HL-60/S4 (cell line): Measurements from ENCODE around the gene RHOD.

Source experiments
- in situ Hi-C: fragments of 300-500 bp; cut with MboI; formaldehyde crosslinking; loops from 2 replicates; pipeline ENCODE4 v1.14.3; 2022; ENCODE audit warnings: low sequenced_read_pairs

Gene RHOD

DNA sequence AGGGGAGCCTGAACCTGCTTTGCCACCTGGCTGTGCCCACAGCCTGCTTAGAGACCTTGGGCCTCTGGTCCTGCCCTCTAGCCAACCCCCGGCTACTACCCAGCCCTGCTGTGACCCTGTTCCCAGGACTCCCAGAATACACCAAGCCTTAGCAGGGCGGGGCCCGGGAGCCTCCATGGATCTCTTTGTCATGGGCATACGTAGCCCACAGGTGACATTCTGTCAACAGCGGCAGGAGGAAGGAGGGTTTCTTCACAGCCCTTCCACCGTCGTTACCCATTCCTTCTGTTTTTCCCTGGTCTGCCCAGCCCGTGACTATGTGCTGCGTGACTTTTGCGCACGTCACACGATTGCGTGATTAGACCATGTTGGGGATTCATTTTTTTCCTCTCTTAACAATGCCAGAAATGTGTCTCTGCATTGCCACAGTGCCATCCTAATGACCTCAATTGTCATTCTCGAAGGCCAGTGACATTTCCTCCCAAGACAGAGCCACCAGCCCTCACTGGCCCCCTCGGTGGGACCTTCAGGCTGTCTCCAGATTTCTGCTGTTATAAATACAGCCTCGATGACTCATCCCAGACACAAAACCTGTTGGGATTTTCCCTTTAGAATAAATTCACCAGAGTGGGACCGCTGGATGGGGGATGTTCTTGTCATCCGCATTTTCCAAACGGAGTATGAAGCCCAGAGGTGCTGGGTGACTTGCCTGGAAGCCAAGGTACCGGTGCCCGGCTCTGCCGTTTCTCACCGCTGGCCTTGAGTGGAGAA is 24.7 kb upstream of the RHOD start:
- in situ Hi-C loops = no loop called here

DNA sequence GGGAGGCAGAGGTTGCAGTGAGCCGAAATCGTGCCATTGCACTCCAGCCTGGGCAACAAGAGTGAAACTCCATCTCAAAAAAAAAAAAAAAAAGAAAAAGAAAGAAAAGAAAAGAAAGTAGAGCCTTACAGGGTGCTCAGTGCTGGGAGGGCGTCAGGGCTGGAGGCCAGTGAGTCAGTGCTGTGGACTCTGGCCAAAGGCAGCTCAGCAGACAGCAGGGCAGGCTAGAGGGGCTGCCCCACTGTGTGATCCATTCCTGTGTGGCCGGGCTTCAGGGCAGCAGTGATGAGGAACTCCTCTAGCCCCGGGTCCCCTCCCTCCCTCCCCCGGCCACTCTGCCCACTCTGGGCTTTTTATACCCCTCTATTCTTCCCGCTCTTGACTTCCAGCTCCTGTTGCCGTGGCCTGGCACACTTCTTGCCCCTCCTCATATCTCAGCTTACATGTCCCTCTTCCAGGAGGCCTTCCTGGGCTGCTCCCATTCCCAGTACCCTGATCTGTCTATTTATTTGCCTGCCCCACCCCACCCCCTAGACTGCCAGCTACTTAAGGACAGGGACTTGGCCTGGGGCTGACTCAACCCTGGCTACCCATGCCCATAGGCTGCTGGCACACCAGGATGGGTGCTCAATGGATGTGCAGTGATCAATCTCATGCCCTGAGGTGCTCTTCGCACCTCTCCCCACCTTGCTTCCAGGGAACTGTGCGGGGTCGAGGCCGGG is 23.7 kb upstream of the RHOD start:
- in situ Hi-C loops = no loop called here

DNA sequence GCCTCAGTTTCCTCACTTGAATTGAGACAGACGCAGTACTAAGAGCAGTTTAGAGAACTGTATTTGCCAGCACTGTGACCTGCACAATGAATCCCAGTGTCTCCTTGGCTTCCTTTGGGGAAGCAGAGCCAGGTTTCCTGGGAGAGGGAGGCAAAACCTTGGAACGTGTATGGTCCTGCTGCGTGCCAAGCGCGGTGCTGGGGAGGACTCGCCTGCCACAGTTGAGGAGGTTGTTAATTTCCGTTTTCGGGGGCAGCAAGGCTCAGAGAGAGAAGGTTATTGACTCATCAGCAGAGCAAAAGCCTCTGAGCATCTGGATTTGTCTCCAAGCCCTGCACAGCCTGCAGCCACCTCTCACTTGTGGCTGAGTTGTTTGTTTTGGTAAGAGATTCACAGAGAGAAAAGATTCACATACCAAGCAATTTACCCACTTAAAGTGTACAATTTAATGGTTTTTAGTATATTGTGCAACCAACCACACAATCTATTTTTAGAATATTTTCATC is 22.9 kb upstream of the RHOD start:
- in situ Hi-C loops = no loop called here

DNA sequence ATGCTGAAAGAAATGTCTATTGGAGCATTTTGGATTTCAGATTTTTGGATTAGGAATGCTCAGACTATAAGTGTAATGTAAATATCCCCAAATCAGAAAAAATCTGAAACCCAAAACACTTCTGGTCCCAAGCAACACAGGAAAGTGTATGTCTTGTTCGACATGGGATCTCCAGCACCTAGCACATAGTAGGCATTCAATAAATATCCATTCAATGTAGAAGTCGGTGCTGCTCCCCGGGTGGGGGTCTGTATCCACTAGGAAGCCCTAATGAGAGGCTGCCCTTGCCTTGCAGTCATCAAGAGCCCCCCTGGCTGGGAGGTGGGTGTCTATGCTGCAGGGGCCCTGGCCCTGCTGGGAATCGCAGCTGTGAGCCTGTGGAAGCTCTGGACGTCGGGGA is 22.3 kb upstream of the RHOD start:
- in situ Hi-C loops = no loop called here

DNA sequence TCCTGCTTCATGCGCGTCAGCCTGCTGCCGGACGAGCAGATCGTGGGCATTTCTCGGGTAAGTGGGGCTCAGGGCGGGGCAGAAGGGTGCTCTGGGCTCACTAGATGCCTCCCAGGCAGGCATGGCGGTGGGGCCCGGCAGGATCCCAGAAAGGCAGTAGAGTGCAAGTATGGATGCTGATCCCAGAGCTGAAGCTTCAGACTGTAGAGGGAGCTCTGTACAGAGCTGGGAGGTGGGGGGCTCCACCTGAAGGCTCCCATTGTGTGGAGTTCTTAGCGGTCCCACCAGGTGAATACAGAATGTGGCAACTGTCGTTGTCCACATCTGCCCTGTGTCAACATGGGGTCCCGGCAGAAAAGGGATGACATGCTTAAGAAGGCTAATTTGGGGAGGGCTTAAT is 16.5 kb upstream of the RHOD start:
- in situ Hi-C loops = no loop called here

DNA sequence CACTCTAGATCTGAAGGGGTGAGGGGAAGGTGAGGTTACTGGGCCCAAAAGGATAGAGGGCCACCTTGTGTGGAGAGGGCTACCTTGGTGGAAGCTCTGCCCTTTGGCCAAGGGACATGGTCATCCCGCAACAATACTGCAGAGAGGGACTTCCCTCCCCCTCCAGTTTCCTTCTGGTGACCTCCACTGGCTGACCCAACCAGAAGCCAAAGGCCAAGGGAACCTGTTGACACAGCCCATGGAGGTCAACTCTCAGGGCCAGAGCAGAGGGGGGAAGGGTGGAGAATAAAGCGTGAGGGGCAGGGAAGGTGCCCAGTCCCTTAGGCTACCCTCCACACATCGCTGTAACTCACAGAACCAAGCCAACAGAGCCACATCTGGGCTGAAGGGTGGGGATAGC is 15.0 kb upstream of the RHOD start:
- in situ Hi-C loops = no loop called here

DNA sequence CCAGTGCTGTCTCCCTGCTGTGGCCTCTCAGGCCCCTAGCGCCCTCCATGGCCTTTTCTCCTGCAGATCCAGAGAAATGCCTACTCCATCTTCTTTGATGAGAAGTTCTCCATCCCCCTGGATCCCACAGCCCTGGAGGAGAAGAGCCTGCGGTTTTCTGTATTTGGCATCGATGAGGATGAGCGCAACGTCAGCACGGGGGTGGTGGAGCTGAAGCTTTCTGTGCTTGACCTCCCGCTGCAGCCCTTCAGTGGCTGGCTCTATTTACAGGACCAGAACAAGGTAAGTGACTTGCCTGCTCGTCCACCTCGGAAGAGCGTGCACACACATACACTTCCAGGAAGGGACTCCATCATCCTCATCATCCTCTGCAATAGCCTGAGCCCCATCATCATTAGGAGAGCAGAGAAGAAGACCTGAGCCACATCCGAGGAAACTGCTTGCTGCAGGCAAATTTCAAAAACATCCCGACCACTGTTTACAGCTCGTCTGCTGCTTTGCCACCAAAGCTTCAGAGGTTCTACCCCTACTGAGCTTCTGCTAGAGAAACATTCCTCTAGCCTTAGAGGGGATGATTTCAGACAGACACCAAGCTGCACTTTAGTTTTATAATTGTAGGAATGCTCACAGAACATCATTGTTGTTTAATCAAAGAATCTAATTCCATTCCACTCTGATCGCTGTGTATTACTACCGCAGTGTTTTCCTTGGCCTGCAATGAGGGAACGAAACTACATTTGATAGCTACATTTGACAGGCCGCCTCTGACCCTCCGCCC is 12.9 kb upstream of the RHOD start:
- in situ Hi-C loops = no loop called here

DNA sequence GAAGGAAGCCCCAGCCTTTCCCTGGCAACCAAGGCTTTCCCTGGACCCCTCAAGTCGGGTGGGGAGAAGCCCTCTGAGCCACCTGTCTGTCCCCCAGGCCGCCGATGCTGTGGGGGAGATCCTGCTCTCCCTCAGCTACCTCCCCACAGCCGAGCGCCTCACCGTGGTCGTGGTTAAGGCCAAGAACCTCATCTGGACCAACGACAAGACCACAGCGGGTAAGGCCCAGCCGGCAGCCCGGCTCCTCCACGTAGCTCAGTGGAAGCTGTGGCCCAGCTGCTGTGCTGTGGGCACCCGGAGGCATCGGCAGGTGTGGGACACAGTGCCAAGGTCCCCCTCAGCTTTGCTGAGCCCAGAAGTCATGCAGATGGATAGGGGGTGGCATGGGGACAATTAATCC is 12.2 kb upstream of the RHOD start:
- in situ Hi-C loops = no loop called here

DNA sequence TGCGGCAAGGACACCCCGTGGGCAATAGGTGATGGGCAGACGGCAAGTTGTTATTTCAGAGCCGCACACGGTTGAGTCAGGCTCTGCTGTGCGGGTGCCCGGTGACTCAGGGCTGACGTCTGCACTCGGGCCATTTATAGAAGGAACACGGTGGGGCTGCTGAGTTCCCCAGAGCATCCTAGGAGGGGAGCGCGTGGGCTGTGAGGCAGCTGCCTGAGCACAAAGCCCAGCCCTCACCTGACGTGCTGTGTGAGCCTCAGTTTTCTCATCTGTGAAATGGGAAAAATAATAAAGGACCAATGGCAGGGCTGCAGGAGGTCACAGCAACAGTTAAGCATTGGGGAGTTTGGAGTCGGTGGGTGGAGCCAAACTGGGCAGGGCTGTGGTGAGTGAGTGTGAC is 11.3 kb upstream of the RHOD start:
- in situ Hi-C loops = no loop called here

DNA sequence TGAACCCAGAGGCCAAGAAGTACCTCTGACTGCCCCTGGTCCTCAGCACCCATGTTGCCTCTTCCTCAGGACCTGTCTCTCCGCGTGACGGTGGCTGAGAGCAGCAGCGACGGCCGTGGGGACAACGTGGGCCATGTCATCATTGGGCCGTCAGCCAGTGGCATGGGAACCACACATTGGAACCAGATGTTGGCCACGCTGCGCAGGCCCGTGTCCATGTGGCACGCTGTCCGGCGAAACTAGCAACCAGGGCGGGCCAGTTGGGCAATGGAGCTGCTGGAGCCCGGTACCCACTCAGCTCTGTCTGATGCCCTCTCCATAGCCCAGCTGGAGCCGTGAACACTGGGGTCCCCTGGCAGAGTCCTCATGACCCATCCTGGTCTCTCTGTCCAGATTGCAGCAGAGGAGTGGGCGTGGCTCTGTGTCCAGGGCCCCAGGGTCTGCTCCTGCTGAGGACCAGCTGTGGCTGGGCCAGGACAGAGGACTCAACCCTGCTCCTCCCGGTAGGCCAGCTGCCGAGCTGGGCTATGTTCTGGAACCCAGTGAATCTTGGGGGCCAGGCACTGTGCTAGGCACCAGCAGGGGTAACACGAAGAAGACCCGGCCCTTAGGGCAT is 8.0 kb upstream of the RHOD start:
- in situ Hi-C loops = no loop called here

DNA sequence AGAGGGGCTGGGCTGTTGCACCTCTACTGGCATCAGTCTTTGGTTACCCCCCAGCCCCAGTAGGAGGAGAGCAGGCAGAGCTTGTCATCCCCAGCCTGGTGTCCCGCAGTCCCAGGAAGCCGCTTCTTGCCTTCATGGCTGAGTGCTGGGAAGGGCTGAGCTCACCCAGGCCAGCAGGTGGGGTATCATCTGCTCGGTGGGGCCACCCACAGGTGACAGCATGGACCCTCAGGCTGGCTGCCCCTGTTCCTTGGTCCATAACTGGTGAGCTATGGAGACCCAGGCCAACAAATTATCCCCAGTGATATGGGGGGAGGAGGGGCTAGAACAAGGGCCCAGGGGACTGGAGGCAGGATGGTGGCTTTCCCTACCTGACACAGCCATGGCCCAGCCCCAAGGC is 6.5 kb upstream of the RHOD start:
- in situ Hi-C loops = no loop called here

DNA sequence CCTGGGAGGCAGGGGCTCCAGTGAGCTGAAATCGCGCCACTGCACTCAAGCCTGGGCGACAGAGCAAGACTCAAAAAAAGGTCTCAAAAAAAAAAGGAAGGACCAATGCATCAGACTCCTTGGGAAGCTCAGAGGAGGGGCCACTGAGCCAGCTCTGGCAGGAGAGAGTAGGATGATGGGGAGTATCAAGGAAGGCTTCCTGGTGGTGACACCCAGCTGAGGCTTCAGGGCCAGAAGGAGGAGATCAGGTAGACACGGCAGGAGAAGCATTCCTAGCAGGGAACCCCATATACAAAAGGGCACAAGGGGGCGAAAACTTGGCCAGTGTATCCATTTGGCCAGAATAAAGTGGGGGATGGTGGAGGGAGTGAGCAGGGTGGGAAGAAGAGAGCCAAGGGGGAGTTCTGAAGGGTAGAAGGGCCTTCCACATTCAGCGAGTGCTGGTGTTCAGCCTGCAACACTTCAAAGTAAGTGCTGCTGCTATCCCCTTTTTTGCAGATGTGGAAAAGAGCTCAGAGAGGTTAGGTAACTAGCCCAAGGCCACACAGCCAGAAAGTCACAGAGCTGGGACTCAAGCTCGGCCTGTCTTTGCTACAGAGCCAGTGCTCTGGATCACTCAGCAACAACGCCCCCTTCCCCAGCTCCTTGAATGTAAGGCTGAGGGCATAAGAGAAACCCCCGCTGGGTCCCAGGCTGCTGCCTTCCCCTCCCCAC is 5.3 kb upstream of the RHOD start:
- in situ Hi-C loops = no loop called here

DNA sequence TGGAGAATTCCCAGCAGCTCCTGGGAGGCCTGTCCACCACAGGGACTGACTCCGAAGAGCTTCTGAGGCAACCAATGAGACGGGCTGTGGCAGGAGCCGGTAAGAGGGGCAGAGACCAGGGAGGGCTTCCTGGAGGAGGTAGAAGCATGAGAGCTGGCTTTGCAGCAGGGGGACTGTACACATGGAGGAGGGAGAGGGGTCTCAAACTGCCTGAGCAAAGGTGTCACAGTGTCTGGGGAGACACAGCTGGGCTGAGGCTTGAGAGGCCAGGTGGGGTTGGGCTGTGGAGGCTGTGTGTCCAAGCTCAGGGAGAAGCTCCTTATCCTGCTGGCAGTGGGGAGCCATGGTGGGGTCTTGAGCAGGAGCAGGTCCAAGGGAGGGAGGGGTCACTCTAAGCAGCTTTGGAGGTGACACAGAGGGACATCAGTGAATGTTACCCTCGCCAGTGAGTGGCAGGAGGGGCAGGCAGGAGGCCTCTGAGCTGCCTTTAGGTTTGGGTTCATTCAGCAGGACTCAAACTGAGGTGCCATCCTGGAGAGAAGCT is 4.6 kb upstream of the RHOD start:
- in situ Hi-C loops = no loop called here

DNA sequence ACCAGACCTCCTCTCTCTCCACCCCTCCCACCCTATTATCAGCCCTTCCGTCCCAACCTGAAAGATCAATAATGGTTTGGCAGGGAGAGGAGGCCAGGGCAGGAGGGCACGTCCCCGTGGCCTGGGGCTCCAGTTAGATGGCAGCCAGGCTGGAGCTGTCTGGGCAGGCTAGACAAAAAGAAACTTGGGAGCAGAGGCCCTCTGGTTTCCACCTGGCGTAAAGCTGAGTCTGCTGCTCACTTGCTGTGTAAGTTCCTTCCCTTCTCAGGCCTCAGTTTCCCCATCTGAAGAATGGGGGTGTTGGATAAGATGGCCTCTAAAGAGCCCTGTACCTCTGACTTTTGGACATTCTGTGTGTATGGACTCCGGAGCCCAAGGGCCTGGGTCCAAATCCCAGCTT is 3.8 kb upstream of the RHOD start:
- in situ Hi-C loops = no loop called here

DNA sequence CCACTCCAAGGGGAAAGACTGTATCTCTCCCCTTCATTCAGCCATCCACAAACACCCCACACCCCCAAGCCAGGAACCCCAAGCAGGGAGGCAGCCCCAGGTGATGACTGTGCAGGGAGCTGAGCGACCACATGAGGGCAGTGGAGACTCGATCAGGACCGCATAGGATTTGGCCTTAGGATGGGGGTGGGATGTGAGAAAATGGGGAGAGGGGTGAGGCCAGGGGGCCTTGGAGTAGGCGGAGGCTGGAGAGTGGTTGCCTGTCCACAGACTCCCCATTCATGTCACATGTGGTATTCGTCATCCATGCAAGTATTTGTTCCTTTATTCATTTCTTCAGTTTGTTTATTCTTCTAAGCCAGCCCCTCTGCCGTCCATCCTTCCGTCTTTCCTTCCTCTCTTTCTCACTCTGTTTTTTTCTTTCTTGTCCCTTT is 2.7 kb upstream of the RHOD start:
- in situ Hi-C loops = no loop called here

DNA sequence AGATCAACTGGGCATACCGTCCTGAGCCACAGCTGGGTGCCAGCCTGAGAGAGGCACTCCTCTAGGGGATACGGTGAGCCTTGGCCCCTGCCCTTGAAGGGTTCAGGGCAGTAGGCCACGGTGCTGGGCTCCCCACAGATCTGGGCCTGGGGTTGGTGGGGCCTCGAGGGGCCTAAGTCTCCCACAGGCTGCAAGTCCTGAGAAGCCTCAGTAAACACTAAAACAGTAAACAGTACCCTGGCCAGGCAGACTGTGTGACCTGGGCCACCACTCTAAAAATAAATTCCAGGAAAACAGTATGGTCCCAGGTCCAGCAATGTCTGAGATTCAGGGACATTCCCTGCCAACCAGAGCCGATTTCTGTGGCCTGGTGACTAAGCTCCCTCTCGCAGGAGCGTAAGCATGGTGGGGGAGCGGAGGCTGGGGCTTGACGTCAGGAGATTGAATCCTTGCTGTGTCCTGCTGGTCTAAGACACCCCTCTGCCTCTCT is 2.3 kb upstream of the RHOD start:
- in situ Hi-C loops = no loop called here

DNA sequence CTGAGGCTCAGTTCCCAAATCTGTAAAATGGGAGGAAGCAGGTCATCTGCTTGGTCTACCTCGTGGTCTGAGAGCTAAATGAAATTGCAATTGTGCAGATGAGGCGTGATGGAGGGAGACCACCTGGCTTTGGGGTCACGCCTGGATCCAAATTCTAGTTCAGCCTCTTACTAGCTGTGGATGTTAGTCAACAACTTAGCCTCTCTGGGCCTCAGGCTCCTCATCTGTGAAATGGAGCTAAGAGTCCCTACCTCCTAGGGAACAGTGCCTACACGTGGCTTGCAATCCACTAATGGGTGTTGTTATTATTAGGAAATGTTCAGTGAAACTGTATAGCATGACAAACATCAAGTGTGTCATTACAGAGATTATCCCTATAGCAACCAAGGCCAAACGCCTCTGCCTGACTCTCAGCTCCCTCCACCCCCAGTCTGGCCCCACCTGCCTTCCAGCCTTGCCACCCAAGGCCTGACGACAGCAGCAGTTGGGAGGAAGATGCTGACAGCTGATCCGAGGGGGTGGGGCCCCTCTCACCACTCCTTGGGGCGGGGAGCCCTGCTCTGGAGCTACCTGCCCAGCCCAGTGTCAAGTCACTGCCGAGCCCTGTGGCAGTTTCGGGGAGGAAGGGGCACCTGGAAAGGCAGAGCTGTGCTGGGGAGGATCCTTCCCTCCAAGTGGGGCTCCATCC is 1.7 kb upstream of the RHOD start:
- in situ Hi-C loops = no loop called here

DNA sequence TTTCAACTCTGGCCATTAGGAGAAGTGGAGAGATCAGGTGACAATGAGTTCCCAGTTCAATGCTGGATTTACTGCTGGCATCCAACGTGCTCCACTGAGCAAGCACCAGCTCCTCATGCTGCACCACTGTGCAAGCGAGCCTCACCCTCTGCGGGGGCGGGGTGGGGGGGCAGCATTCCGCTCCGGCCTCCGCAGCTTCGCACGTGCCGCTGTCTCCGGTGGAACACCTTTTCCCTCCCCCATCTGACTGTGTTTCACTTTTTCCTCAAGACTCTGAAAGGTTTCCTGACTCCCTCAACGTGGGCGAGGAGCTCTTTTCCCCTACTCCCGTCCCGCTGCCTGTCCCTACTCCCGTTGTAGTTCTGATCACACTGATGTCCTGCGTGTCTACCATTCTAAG is 835 bp upstream of the RHOD start:
- in situ Hi-C loops = no loop called here

DNA sequence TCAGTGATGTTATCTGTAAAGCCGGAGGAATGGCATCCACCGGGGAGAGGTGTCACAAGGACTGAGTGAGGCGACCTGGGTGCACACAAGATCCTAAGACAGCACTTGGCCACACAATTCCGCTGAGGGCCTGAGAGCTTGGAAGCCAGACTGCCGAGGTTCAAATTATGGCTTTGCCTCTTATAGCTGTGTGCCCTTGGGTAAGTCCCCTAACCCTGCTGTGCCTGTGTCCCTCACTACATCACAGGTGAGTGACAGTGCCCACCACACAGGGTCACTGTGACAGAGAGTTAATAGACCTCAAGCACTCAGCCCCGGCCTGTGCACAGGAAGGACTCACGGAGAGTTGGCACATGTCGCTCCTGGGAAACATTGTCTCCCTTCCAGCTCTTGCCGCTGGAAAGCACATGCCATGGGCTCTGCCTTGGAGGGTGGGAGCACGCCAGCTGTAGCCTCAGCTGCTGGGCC is 592 bp downstream of the RHOD start:
- in situ Hi-C loops = no loop called here
